HEK293 (cell line): Measurements from ENCODE around the gene CNKSR3.

Experiments used
- CTCF ChIA-PET: fragments of 350-600 bp; formaldehyde crosslinking; extraction: SDS; loops from one replicate; lab custom pipeline; 2021; ENCODE audit warnings: antibody characterized with exemption; lab: Yijun Ruan, JAX
- POLR2A ChIA-PET: fragments of 300-600 bp; formaldehyde crosslinking; extraction: SDS; loops from one replicate; lab custom pipeline; 2020; ENCODE audit warnings: antibody characterized with exemption, inconsistent platforms; lab: Yijun Ruan, JAX
- H3K27ac ChIP-seq: fragments of 200-500 bp; sonication (Bioruptor generic); 2 replicates; pipeline ENCODE4 v1.5.1; 2014; ENCODE audit warnings: low read depth, low read length, control low read depth, inconsistent platforms; ENCODE audit errors: extremely low read depth
- H3K36me3 ChIP-seq, 2 experiments: fragments of 200-500 bp in 1 of 2; sonication (Bioruptor generic) in 1 of 2; 1 replicate in 1 of 2; 2 replicates in 1 of 2; pipeline ENCODE4 v1.5.1; 2014 to 2017; ENCODE audit warnings: inconsistent platforms in 2 of 2, low read length in 2 of 2; ENCODE audit not compliant: control insufficient read depth in 2 of 2, insufficient read depth in 1 of 2
- H3K4me1 ChIP-seq: fragments of 200-500 bp; sonication (Bioruptor generic); 2 replicates; pipeline ENCODE4 v1.5.1; 2014; ENCODE audit warnings: mild to moderate bottlenecking, low read length, inconsistent platforms; ENCODE audit not compliant: control insufficient read depth, insufficient read depth
- H3K4me3 ChIP-seq: 2 replicates; pipeline ENCODE4 v1.5.1; 2011; ENCODE audit warnings: low read depth, mild to moderate bottlenecking, control low read depth, low read length, moderate library complexity
- H3K9me3 ChIP-seq: fragments of 200-500 bp; sonication (Bioruptor generic); 2 replicates; pipeline ENCODE4 v1.5.1; 2014; ENCODE audit warnings: low read depth, low read length, inconsistent platforms; ENCODE audit not compliant: control insufficient read depth, insufficient read depth
- EGR2 ChIP-seq: fragments of 450-650 bp; formaldehyde crosslinking; IDR thresholded peaks from 2 replicates; pipeline ENCODE4 v1.5.1; 2016; ENCODE audit warnings: low read depth, missing biosample characterization, missing genetic modification characterization
- HOXD13 ChIP-seq: sonication (generic); formaldehyde crosslinking; IDR thresholded peaks from 2 replicates; pipeline ENCODE4 v1.8.0; 2022; ENCODE audit warnings: missing genetic modification reagents, borderline replicate concordance
- KLF7 ChIP-seq: fragments of 450-650 bp; formaldehyde crosslinking; IDR thresholded peaks from 2 replicates; pipeline ENCODE4 v1.5.1; 2016; ENCODE audit warnings: missing biosample characterization, missing genetic modification characterization, borderline replicate concordance
- MZF1 ChIP-seq: fragments of 450-650 bp; formaldehyde crosslinking; IDR thresholded peaks from 2 replicates; pipeline ENCODE4 v1.5.1; 2017; ENCODE audit warnings: missing biosample characterization, missing genetic modification characterization, borderline replicate concordance
- OVOL3 ChIP-seq: fragments of 450-650 bp; formaldehyde crosslinking; IDR thresholded peaks from 2 replicates; pipeline ENCODE4 v1.5.1; 2016; ENCODE audit warnings: missing biosample characterization, missing genetic modification characterization
- TRIM28 ChIP-seq: IDR thresholded peaks from 2 replicates; pipeline ENCODE4 v1.6.1; 2011; ENCODE audit warnings: low read length, control low read depth, borderline replicate concordance
- ZFHX2 ChIP-seq: fragments of 450-650 bp; formaldehyde crosslinking; conservative IDR thresholded peaks from 2 replicates; pipeline ENCODE4 v1.5.1; 2016; ENCODE audit warnings: missing biosample characterization, missing genetic modification characterization
- ZNF175 ChIP-seq: fragments of 450-650 bp; formaldehyde crosslinking; IDR thresholded peaks from 2 replicates; pipeline ENCODE4 v1.5.1; 2016; ENCODE audit warnings: missing biosample characterization, missing genetic modification characterization
- ZNF19 ChIP-seq: fragments of 450-650 bp; formaldehyde crosslinking; IDR thresholded peaks from 2 replicates; pipeline ENCODE4; 2016; ENCODE audit warnings: missing biosample characterization, missing genetic modification characterization, low read depth
- ZNF221 ChIP-seq: fragments of 450-650 bp; formaldehyde crosslinking; IDR thresholded peaks from 2 replicates; pipeline ENCODE4 v1.5.1; 2017; ENCODE audit warnings: missing biosample characterization, missing genetic modification characterization, borderline replicate concordance
- ZNF335 ChIP-seq: fragments of 450-650 bp; formaldehyde crosslinking; conservative IDR thresholded peaks from 2 replicates; pipeline ENCODE4 v1.5.1; 2016; ENCODE audit warnings: missing biosample characterization, missing genetic modification characterization
- ZNF354C ChIP-seq: fragments of 450-650 bp; formaldehyde crosslinking; IDR thresholded peaks from 2 replicates; pipeline ENCODE4 v1.5.1; 2016; ENCODE audit warnings: missing biosample characterization, missing genetic modification characterization, low read depth, borderline replicate concordance
- ZNF37A ChIP-seq: fragments of 450-650 bp; IDR thresholded peaks from 2 replicates; pipeline ENCODE4 v1.5.1; 2018; ENCODE audit warnings: missing biosample characterization, missing genetic modification characterization
- ZNF391 ChIP-seq: fragments of 450-650 bp; formaldehyde crosslinking; IDR thresholded peaks from 2 replicates; pipeline ENCODE4 v1.5.1; 2016; ENCODE audit warnings: low read depth, missing biosample characterization, missing genetic modification characterization, borderline replicate concordance
- ZNF394 ChIP-seq: fragments of 450-650 bp; formaldehyde crosslinking; IDR thresholded peaks from 2 replicates; pipeline ENCODE4 v1.5.1; 2016; ENCODE audit warnings: missing biosample characterization, missing genetic modification characterization, mild to moderate bottlenecking, moderate library complexity, borderline replicate concordance
- ZNF548 ChIP-seq: fragments of 450-650 bp; formaldehyde crosslinking; IDR thresholded peaks from 2 replicates; pipeline ENCODE4 v1.5.1; 2016; ENCODE audit warnings: missing biosample characterization, missing genetic modification characterization
- ZNF555 ChIP-seq: fragments of 450-650 bp; formaldehyde crosslinking; conservative IDR thresholded peaks from 2 replicates; pipeline ENCODE4 v1.5.1; 2017; ENCODE audit warnings: missing biosample characterization, mild to moderate bottlenecking, missing genetic modification characterization, inconsistent platforms
- ZNF624 ChIP-seq: fragments of 450-650 bp; formaldehyde crosslinking; IDR thresholded peaks from 2 replicates; pipeline ENCODE4 v1.5.1; 2017; ENCODE audit warnings: missing biosample characterization, missing genetic modification characterization
- ZNF660 ChIP-seq: fragments of 450-650 bp; IDR thresholded peaks from 2 replicates; pipeline ENCODE4 v1.5.1; 2018; ENCODE audit warnings: missing biosample characterization, mild to moderate bottlenecking, missing genetic modification characterization
- ZNF76 ChIP-seq: fragments of 450-650 bp; formaldehyde crosslinking; IDR thresholded peaks from 2 replicates; pipeline ENCODE4; 2016; ENCODE audit warnings: low read depth, missing biosample characterization, missing genetic modification characterization, borderline replicate concordance
- ZNF776 ChIP-seq: fragments of 450-650 bp; formaldehyde crosslinking; IDR thresholded peaks from 2 replicates; pipeline ENCODE4 v1.5.0; 2017; ENCODE audit warnings: missing biosample characterization, missing genetic modification characterization, borderline replicate concordance
- TF ChIP-seq, protein P1 (sequence below): fragments of 450-650 bp; formaldehyde crosslinking; IDR thresholded peaks from 2 replicates; pipeline ENCODE4 v1.5.1; 2016; ENCODE audit warnings: missing biosample characterization, missing genetic modification characterization
- TF ChIP-seq, protein P2 (sequence below): fragments of 450-650 bp; formaldehyde crosslinking; IDR thresholded peaks from 2 replicates; pipeline ENCODE4 v1.5.1; 2016; ENCODE audit warnings: missing biosample characterization, missing genetic modification characterization
- TF ChIP-seq, protein P3 (sequence below): fragments of 450-650 bp; formaldehyde crosslinking; IDR thresholded peaks from 2 replicates; pipeline ENCODE4 v1.5.0; 2017; ENCODE audit warnings: missing biosample characterization, missing genetic modification characterization, borderline replicate concordance
- TF ChIP-seq, protein P4 (sequence below): fragments of 450-650 bp; formaldehyde crosslinking; IDR thresholded peaks from 2 replicates; pipeline ENCODE4 v1.5.1; 2016; ENCODE audit warnings: missing biosample characterization, missing genetic modification characterization, borderline replicate concordance
- TF ChIP-seq, protein P5 (sequence below): fragments of 450-650 bp; formaldehyde crosslinking; IDR thresholded peaks from 2 replicates; pipeline ENCODE4 v1.5.1; 2017; ENCODE audit warnings: missing biosample characterization, missing genetic modification characterization

CNKSR3 gene

DNA sequence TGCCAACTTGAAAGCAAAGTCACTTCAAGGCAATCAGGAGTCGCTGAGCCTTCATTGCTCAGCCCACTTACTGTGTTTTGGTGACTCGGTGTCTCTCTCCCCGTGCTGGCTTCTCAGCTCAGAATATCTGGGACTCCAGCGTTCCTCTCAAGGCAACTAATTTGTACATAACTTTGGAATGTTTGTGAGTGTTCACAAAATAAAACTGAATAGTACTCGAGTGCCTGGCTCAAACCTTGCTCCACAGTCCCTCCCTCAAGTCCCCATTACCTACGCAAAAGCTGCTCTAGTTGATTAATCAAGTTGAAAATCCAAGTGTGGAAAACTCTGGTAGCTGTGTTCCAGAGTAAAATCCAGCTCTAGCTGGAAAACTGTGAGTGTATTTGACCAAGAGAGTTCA is 162.5 kb downstream of the CNKSR3 start:
- CTCF ChIA-PET, result interaction anchor here (0.6 kb wide), 1 partner anchor 24 kb away, joined by 3 read pairs; no protein-coding TSS in a partner anchor
- TF ChIP-seq ZNF548 (tag by site-specific recombination) (no peak), ZNF555 (tag by site-specific recombination) (no peak), EGR2 (no peak), ZFHX2 (no peak), ZNF335 (no peak), ZNF19 (no peak), ZNF624 (tag by site-specific recombination) (no peak), ZNF175 (tag by site-specific recombination) (no peak)
- TF ChIP-seq, protein P1, sequence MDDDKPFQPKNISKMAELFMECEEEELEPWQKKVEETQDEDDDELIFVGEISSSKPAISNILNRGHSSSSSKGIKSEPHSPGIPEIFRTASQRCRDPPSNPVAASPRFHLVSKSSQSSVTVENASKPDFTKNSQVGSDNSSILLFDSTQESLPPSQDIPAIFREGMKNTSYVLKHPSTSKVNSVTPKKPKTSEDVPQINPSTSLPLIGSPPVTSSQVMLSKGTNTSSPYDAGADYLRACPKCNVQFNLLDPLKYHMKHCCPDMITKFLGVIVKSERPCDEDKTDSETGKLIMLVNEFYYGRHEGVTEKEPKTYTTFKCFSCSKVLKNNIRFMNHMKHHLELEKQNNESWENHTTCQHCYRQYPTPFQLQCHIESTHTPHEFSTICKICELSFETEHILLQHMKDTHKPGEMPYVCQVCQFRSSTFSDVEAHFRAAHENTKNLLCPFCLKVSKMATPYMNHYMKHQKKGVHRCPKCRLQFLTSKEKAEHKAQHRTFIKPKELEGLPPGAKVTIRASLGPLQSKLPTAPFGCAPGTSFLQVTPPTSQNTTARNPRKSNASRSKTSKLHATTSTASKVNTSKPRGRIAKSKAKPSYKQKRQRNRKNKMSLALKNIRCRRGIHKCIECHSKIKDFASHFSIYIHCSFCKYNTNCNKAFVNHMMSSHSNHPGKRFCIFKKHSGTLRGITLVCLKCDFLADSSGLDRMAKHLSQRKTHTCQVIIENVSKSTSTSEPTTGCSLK (tag by site-specific recombination), result no peak
- TF ChIP-seq, protein P2, sequence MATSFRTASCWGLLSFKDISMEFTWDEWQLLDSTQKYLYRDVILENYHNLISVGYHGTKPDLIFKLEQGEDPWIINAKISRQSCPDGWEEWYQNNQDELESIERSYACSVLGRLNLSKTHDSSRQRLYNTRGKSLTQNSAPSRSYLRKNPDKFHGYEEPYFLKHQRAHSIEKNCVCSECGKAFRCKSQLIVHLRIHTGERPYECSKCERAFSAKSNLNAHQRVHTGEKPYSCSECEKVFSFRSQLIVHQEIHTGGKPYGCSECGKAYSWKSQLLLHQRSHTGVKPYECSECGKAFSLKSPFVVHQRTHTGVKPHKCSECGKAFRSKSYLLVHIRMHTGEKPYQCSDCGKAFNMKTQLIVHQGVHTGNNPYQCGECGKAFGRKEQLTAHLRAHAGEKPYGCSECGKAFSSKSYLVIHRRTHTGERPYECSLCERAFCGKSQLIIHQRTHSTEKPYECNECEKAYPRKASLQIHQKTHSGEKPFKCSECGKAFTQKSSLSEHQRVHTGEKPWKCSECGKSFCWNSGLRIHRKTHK, result no peak
- TF ChIP-seq, protein P3, sequence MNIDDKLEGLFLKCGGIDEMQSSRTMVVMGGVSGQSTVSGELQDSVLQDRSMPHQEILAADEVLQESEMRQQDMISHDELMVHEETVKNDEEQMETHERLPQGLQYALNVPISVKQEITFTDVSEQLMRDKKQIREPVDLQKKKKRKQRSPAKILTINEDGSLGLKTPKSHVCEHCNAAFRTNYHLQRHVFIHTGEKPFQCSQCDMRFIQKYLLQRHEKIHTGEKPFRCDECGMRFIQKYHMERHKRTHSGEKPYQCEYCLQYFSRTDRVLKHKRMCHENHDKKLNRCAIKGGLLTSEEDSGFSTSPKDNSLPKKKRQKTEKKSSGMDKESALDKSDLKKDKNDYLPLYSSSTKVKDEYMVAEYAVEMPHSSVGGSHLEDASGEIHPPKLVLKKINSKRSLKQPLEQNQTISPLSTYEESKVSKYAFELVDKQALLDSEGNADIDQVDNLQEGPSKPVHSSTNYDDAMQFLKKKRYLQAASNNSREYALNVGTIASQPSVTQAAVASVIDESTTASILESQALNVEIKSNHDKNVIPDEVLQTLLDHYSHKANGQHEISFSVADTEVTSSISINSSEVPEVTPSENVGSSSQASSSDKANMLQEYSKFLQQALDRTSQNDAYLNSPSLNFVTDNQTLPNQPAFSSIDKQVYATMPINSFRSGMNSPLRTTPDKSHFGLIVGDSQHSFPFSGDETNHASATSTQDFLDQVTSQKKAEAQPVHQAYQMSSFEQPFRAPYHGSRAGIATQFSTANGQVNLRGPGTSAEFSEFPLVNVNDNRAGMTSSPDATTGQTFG, result no peak

DNA sequence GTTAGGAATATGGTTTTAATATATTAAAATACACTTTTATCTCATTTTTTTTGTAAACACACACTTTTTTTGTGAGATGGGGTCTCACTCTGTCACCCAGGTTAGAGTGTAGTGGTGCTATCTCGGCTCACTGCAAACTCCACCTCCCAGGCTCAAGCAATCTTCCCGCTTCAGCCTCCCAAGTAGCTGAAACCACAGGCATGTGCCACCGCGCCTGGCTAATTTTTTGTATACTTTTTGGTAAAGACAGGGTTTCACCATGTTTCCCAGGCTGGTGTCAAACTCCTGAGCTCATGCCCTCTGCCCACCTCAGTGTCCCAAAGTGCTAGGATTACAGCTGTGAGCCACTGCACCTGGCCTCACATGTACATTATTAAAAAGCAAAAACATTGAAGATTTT is 164.7 kb downstream of the CNKSR3 start:
- Histone ChIP-seq H3K4me3 (no peak overlapping the region), H3K36me3 (no peaks in the 10 kb centered on the region), H3K27ac (no peak overlapping the region), H3K4me1 (no peaks in the 10 kb centered on the region), H3K9me3 (no peaks in the 10 kb centered on the region)
- TF ChIP-seq HOXD13 (CRISPR knock-in tag) (no peak), ZNF391 (tag by site-specific recombination) (no peak), ZNF776 (tag by site-specific recombination) (no peak), ZNF394 (no peak), MZF1 (tag by site-specific recombination) (no peak), EGR2 (no peak), ZNF76 (tag by site-specific recombination) (no peak), OVOL3 (tag by site-specific recombination) (no peak), ZNF354C (tag by site-specific recombination) (no peak), KLF7 (no peak), ZNF660 (no peak), ZNF221 (no peak), ZNF335 (no peak), TRIM28 (no peak), ZNF37A (tag by site-specific recombination) (no peak)
- TF ChIP-seq, protein P4, sequence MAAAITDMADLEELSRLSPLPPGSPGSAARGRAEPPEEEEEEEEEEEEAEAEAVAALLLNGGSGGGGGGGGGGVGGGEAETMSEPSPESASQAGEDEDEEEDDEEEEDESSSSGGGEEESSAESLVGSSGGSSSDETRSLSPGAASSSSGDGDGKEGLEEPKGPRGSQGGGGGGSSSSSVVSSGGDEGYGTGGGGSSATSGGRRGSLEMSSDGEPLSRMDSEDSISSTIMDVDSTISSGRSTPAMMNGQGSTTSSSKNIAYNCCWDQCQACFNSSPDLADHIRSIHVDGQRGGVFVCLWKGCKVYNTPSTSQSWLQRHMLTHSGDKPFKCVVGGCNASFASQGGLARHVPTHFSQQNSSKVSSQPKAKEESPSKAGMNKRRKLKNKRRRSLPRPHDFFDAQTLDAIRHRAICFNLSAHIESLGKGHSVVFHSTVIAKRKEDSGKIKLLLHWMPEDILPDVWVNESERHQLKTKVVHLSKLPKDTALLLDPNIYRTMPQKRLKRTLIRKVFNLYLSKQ (tag by site-specific recombination), result no peak
- TF ChIP-seq, protein P5, sequence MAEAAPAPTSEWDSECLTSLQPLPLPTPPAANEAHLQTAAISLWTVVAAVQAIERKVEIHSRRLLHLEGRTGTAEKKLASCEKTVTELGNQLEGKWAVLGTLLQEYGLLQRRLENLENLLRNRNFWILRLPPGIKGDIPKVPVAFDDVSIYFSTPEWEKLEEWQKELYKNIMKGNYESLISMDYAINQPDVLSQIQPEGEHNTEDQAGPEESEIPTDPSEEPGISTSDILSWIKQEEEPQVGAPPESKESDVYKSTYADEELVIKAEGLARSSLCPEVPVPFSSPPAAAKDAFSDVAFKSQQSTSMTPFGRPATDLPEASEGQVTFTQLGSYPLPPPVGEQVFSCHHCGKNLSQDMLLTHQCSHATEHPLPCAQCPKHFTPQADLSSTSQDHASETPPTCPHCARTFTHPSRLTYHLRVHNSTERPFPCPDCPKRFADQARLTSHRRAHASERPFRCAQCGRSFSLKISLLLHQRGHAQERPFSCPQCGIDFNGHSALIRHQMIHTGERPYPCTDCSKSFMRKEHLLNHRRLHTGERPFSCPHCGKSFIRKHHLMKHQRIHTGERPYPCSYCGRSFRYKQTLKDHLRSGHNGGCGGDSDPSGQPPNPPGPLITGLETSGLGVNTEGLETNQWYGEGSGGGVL (tag by site-specific recombination), result no peak
- ChIA-PET CTCF (interaction anchor here (0.6 to 1.6 kb wide), 4 partner anchors 25 to 1697 kb away, joined by 3 to 12 read pairs (median 3); no protein-coding TSS in a partner anchor), POLR2A (no interaction called here)

More for the DNA sequence above, 162.5 kb downstream of the CNKSR3 start:
- Histone ChIP-seq H3K4me1 (no peaks in the 10 kb centered on the region), H3K27ac (no peak overlapping the region), H3K9me3 (no peaks in the 10 kb centered on the region), H3K36me3 (no peaks in the 10 kb centered on the region), H3K4me3 (no peak overlapping the region)
- POLR2A ChIA-PET, result no interaction called here
